Activated naive CD4-positive, alpha-beta T cell treated with anti-CD3 and anti-CD28 coated beads, Interleukin-2, amount 50 U/mL, for 72 hours (primary cell): ENCODE data around the gene ARPC5L. TPM values are rescaled to one million over a fixed set of nuclear protein-coding genes. Genes with fewer than 3 reads are reported as not detected.

Experiments
- ATAC-seq, 2 donors: fragments of 150-1000 bp; cut with Tn5 transposase; 2 replicates each; pipeline ENCODE4 v1.10.0; 2021; ENCODE audit warnings: mild to moderate bottlenecking in 2 of 2, moderate library complexity in 2 of 2
- DNase-seq, 2 donors: peaks; one replicate each; pipeline ENCODE4 v3.0.0; 2021 to 2022; ENCODE audit warnings: low spot score in 2 of 2
- H3K27ac Mint-ChIP-seq, 2 donors: one replicate each; pipeline ENCODE4 v1.8.0; 2022; ENCODE audit warnings: mild to moderate bottlenecking in 2 of 2, mixed read lengths in 2 of 2
- H3K36me3 Mint-ChIP-seq, 2 donors: one replicate each; pipeline ENCODE4 v1.8.0; 2022; ENCODE audit warnings: mixed read lengths in 2 of 2
- H3K9me3 Mint-ChIP-seq, 2 donors: one replicate each; pipeline ENCODE4 v1.8.0; 2022; ENCODE audit warnings: mixed read lengths in 2 of 2
- total RNA-seq, 2 donors: library from RNA; stranded (reverse); gene quantifications; one replicate each; pipeline ENCODE4 v1.2.3, GENCODE V29; 2022

Gene ARPC5L
- 10 to 100 TPM; 86.2 to 86.5 TPM for total RNA-seq

GRCh38 chr9:124861342-124862229, at the start of gene ARPC5L, which contains the start of gene RPL35:
Gene ARPC5L (plus strand): TSS chr9:124862130. CDS start chr9:124869291, 7,161 bp downstream.
Gene RPL35 (minus strand): TSS chr9:124861957. CDS start chr9:124861912, 45 bp downstream.
- ATAC-seq, result peak; percentile 97
- H3K9me3 Mint-ChIP-seq, result no peaks in the 10 kb centered on the region
- peak; percentile 96 for DNase-seq
- peaks cover 37 to 38% of the 10 kb centered on the region in 2 donors for H3K36me3 Mint-ChIP-seq
- H3K27ac Mint-ChIP-seq, result peak within 1 kb of the TSS; percentile 98

- no peak overlapping the region for H3K27ac Mint-ChIP-seq
- DNase-seq, result no peak
- no peak for ATAC-seq
- no peaks in the 10 kb centered on the region for H3K9me3 Mint-ChIP-seq
- no peaks in the 10 kb centered on the region for H3K36me3 Mint-ChIP-seq
Measured at GRCh38 chr9:124812441-124812876, 49.5 kb upstream of the ARPC5L start.

GRCh38 chr9:124813041-124813440, 48.9 kb upstream of the ARPC5L start:
- Mint-ChIP-seq H3K9me3 (no peaks in the 10 kb centered on the region), H3K36me3 (no peaks in the 10 kb centered on the region), H3K27ac (no peak overlapping the region)
- no peak for ATAC-seq
- DNase-seq, result no peak

GRCh38 chr9:124813501-124814163, 48.3 kb upstream of the ARPC5L start:
- H3K36me3 Mint-ChIP-seq, result no peaks in the 10 kb centered on the region
- H3K9me3 Mint-ChIP-seq, result no peaks in the 10 kb centered on the region
- no peak overlapping the region for H3K27ac Mint-ChIP-seq
- DNase-seq (no peak), ATAC-seq (no peak)

GRCh38 chr9:124814164-124814535, 47.8 kb upstream of the ARPC5L start:
- Mint-ChIP-seq H3K36me3 (no peaks in the 10 kb centered on the region), H3K9me3 (no peaks in the 10 kb centered on the region), H3K27ac (no peak overlapping the region)
- no peak for DNase-seq
- no peak for ATAC-seq

- DNase-seq, result no peak
- Mint-ChIP-seq H3K27ac (no peak overlapping the region), H3K36me3 (no peaks in the 10 kb centered on the region), H3K9me3 (no peaks in the 10 kb centered on the region)
- no peak for ATAC-seq
Measured at GRCh38 chr9:124815601-124816000, 46.3 kb upstream of the ARPC5L start.

- ATAC-seq (peak; percentile 72 to 97), DNase-seq (peak in 1 of 2 donors; percentile 65)
- peak overlapping the region in 1 of 2 donors; percentile 46 for H3K27ac Mint-ChIP-seq
- no peaks in the 10 kb centered on the region for H3K36me3 Mint-ChIP-seq
- H3K9me3 Mint-ChIP-seq, result no peaks in the 10 kb centered on the region
Measured at GRCh38 chr9:124818431-124819281, 43.3 kb upstream of the ARPC5L start.

GRCh38 chr9:124820698-124821623, 41.0 kb upstream of the ARPC5L start:
- no peak for DNase-seq
- H3K36me3 Mint-ChIP-seq, result no peaks in the 10 kb centered on the region
- no peaks in the 10 kb centered on the region for H3K9me3 Mint-ChIP-seq
- no peak overlapping the region for H3K27ac Mint-ChIP-seq
- no peak for ATAC-seq

- peak overlapping the region in 1 of 2 donors; percentile 65 for H3K27ac Mint-ChIP-seq
- H3K36me3 Mint-ChIP-seq, result no peaks in the 10 kb centered on the region
- no peak for ATAC-seq
Measured at GRCh38 chr9:124828489-124829333, 33.2 kb upstream of the ARPC5L start.

GRCh38 chr9:124829334-124829669, 32.6 kb upstream of the ARPC5L start:
- no peak for DNase-seq
- Mint-ChIP-seq H3K9me3 (no peaks in the 10 kb centered on the region), H3K36me3 (no peaks in the 10 kb centered on the region), H3K27ac (no peak overlapping the region)
- ATAC-seq, result no peak

More at GRCh38 chr9:124828489-124829333, 33.2 kb upstream of the ARPC5L start:
- H3K9me3 Mint-ChIP-seq, result no peaks in the 10 kb centered on the region
- no peak for DNase-seq

GRCh38 chr9:124830593-124830992, 31.3 kb upstream of the ARPC5L start:
- Mint-ChIP-seq H3K9me3 (no peaks in the 10 kb centered on the region), H3K27ac (no peak overlapping the region), H3K36me3 (no peaks in the 10 kb centered on the region)
- ATAC-seq (no peak), DNase-seq (no peak)

GRCh38 chr9:124831642-124832364, 30.1 kb upstream of the ARPC5L start:
- DNase-seq, result no peak
- Mint-ChIP-seq H3K27ac (no peak overlapping the region), H3K36me3 (no peaks in the 10 kb centered on the region), H3K9me3 (no peaks in the 10 kb centered on the region)
- ATAC-seq, result no peak

- DNase-seq (no peak), ATAC-seq (peak; percentile 29 to 55)
- H3K36me3 Mint-ChIP-seq, result no peaks in the 10 kb centered on the region
- no peaks in the 10 kb centered on the region for H3K9me3 Mint-ChIP-seq
- H3K27ac Mint-ChIP-seq, result peak overlapping the region in 1 of 2 donors; percentile 58
Measured at GRCh38 chr9:124834591-124834990, 27.3 kb upstream of the ARPC5L start.

GRCh38 chr9:124835026-124835557, 26.8 kb upstream of the ARPC5L start:
- Mint-ChIP-seq H3K9me3 (no peaks in the 10 kb centered on the region), H3K27ac (no peak overlapping the region), H3K36me3 (no peaks in the 10 kb centered on the region)
- DNase-seq (no peak), ATAC-seq (no peak)
